ENCODE data around the gene RNF133.
"Not testable (repeated sequence)": the region's sequence is repeated elsewhere in the genome, so short reads cannot be mapped to it uniquely, and the experiment has no call there.

Gene RNF133

DNA sequence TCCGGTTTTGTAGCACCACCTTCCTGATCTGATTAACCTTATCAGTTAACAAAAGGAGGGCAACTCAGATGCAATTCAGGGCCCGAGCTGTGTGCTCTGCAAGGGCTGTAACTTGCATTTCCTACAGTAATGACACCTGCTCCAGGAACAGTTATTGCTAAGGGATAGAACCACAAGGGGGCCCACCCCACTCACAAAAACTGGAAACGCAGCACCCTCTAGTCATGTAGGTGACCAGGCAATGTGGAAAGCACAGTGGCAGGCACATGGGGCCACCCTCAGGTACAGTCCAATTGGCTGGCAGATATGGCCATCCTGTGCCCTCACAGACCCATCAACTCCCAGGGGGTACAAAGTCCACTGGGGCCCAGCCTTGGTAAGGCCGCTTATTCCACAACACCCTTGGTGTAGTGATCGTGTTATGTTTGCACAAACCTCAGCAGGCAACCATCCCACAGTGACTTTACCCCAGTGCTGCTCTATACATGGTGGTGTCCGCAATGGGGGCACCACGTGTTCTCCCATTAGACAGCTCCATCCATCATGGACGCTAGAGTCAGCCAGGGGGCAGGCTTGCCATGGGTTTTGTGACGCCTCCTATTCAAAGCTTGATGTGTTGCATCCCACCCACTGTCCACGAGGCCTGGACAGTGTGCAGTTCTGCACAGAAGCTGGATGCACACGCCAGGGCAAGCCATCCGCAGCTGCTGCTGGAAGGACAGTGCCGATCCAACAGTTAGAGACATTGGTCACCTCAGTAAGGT is 9.4 kb downstream of the RNF133 start:
- no peak for FAIRE-seq

DNA sequence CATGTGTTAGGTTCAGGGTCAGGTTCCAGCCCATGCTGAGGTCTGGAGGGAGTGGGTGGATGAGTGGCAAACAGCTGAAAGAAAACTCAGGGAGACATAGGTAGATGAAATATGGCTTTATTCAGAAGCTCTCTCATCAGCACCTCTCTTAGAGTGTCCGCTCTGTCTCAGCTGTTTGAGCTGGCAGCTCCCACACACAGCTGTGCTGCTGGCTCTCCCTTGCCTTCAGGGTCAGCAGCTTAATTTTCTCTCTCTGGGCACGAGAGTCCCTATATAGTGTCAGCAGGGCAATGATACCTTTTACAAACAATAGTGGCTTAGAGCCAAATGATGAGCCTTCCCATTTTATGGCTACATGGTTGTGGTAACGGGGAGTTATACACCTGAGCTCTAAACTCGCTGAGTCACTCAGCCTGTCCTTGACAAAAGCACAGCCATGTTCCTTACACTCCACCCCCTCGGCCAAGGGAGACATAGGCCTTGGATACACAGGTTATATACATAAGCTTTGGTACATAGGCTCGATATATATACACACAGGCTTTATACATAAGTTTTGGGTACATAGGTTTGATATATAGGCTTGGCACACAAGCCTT is 10.4 kb downstream of the RNF133 start:
- FAIRE-seq, result no peak

DNA sequence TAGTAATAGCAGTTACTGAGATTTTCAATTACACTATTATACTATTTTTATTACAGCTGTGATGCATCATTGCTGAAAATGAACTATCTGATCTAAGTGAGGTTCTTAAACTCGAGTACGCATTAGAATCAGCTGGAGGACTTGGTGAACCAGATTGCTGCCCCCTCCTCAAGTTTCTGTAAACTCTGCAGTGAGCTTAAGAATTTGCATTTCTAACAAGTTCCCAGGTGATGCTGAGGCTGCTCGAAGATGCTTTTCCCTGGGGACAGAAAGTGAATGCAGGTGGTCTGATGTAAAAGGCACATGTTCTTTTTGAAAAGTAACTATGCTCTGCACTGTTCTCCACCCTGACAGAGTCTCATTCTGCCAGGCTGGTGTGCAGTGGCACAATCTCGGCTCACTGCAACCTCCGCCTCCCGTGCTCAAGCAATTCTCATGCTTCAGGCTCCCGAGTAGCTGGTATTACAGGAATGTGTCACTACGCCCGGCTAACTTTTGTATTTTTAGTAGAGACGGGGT is 12.5 kb downstream of the RNF133 start:
- no peak for FAIRE-seq

DNA sequence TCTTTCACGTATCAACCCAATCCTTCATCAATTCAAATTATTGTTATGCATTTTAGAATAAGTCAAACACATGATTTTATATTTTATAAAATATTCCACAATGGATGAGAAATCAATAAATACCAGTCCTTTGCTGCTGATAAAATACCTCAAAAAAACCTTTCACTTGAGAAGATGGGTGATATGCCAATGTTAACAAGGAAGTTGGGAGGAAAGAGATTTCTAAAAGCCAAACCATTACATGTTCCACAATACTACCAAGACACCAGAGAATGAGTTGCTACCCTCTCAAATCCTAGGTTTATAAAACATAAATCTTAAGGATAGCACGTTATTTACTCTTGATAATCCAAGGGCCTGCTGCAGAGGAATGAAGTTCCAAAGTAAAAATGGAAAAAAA is 14.4 kb downstream of the RNF133 start:
- FAIRE-seq, result no peak

DNA sequence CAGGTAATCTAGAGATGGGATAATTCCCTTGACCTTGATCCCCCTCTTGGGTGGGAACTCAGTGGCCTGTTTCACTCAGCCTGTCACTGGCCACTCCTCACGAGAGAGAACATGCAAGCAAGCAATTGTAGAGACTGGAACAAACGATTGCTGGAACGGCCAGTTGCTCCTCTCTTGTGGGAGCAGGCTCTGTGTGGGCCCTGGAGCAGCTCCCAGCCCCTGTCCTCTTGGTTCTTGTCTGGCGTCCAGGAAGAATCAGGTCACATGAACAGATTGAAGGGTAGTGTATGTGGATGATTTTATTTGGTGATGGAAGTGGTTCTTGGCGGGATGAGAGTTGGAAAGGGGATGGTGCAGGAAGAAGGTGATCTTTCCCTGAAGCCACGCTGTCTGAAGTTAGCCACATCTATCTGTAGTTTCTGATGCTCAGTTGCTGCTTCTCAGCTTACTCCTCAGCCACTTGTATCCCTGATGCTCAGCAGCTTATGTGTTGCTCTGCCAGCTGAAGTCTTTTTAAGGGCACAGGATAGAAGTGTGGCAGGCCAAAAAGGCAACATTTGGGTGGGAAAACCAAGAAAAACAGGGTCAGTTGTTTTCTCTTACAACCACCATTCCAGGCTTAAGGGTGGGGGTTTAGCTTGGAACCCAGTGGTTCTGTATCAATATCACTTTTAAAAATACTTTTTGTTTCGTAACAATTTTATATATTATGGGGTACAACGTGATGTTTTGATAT is 15.9 kb downstream of the RNF133 start:
- no peak for FAIRE-seq

DNA sequence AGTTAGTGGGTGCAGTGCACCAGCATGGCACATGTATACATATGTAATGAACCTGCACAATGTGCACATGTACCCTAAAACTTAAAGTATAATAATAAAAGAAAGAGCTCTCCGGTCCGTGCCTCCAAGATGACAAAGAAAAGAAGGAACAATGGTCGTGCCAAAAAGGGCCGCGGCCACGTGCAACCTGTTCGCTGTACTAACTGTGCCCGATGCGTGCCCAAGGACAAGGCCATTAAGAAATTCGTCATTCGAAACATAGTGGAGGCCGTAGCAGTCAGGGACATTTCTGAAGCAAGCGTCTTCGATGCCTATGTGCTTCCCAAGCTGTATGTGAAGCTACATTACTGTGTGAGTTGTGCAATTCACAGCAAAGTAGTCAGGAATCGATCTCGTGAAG is 17.7 kb downstream of the RNF133 start:
- FAIRE-seq, result not testable (repeated sequence)

DNA sequence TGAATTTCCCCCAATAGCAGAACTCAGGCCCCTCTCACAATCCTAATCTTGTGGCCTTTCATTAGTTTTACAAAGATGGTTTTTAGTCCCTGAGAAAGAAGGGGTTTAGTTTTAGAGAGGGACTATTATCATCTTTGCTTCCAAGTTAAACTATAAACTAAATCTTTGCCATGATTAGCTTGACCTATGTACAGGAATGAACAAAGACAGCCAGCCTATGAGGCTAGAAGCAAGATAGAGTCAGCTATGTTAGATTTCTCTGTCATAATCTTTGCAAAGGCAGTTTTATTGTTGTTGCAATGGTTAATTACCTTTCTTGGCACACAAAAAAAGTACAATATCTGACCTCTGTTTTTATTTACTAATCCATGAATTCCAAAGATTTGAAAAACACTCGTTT is 19.1 kb downstream of the RNF133 start:
- no peak for FAIRE-seq

DNA sequence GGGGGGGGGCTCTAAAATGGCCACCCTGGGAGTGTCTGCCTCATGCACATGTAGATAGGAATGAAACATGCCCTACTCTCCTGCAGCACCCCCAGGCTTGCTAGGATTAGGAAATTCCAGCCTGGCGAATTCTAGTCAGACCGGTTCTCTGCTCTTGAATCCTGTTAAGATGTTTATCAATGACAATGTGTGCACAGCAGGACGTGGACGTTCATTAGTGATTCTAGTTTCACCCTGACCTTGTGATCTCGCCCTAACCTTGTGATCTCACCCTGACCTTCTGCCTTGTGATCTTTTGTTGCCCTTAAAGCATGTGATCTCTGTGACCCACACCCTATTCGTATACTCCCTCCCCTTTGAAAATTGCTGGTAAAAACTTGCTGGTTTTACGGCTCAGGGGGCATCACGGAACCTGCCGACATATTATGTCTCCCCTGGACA is 19.6 kb downstream of the RNF133 start:
- not testable (repeated sequence) for FAIRE-seq

DNA sequence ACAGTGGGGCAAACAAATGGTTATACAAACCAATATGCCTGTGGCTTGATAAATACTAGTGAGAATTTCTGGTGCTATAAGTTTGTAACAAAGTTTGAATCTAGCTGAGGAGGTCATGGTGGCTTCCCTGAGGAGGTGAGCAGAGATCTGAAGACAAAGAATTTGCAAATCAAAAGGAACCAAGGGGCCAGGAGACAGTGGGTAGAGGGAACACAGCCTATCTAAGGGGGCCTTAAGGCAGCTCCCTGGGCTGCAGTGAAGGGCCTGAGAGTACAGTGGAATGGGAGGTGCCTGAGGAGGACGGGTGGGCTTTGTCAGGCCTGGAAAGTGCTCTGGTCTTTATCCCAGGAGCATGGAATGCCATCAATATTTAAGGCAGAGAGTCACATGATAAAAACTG is 21.8 kb downstream of the RNF133 start:
- no peak for FAIRE-seq

DNA sequence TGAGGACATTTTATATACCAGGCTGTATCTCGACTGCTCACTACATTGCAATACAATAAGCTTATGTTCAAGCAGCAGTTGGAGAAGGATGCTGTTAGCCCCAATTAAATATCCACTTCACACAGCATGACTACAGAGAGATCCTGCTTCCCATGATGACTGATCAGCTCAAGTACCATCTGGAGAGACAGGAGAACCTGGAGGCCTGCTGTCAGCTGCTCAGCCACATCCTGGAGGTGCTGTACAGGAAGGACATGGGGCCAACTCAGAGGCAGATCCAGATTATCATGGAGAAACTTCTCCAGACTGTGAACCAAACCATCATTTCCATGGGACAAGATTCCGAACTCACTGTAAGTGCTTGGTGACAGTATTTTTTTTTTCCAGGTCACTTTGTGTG is 22.5 kb downstream of the RNF133 start:
- no peak for FAIRE-seq

DNA sequence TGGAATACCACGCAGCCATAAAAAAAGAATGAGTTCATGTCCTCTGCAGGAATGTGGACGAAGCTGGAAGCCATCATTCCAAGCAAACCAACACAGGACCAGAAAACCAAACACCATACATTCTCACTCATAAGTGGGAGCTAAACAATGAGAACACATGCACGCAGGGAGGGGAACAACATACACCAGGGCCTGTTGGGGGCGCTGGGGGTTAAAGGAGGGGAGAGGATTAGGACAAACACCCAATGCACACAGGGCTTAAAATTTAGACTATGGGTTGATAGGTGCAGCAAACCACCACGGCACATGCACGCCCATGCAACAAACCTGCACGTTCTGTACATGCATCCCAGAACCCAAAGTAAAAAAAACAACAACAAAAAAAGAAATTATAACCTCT is 23.3 kb downstream of the RNF133 start:
- FAIRE-seq, result no peak

DNA sequence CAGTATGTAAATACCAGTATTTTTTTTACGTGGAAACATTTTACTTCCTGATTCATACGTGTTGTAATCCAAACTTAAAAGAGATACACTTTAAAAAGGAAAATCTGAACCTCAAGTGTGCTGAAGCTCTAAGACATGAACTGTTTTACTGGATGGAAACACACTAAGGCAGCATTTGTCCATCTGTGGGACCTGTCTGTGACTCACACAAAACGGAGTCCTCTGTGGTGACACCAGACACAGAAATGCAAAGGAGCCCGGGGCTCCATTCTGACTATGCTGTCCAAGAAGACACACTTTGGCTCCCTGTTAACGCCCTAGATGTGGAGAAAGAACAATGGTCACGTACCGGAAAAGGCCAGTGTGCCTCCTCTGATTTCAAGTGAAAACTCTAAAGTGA is 23.9 kb downstream of the RNF133 start:
- FAIRE-seq, result no peak

DNA sequence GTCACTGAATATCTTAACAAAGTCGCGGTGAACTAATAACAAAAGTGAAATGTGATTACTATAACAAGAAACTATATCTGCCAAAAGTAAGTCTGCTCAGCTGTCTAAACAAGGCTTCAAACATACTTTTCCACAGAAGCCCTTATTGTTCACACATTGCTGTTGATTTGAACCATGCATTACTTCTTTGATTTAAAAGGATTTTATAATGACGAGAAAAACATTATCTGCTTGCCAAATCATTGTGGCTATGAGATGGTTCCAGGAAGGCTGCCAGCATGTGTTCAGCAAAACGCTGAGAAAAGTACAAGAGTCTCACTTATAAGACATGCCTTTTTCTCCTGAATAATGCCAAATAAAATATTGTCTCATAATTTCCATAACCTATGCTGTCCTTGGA is 24.4 kb downstream of the RNF133 start:
- FAIRE-seq, result no peak

DNA sequence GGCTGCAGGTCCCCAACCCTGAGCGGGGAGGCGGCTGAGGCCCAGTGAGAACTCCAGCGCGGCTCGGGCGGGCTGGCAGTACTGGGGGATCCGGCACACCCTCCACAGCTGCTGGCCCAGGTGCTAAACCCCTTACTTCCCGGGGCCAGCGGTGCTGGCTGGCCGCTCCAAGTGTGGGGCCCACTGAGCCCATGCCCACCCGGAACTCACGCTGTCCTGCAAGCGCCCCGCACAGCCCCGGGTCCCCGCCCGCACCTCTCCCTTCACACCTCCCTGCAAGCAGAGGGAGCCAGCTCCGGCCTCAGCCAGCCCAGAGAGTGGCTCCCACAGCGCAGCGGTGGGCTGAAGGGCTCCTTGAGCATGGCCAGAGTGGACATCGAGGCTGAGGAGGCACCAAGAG is 25.0 kb downstream of the RNF133 start:
- no peak for FAIRE-seq

DNA sequence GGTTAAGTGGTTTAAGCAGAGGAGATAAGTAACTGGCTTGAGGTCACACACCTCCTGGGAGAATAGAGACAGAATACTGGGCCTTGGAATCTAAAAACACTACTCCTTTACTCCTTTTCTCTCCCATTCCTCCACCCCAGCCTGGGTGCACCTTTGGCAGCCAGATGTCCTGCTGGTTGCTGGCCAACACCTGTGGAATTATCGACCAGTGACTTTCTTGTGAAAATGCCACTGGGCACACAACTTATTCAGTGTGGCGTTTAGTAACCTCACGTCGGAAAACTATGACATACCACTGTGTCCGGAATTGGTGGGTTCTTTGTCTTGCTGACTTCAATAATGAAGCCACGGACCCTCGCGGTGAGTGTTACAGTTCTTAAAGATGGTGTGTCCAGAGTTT is 26.4 kb downstream of the RNF133 start:
- no peak for FAIRE-seq

DNA sequence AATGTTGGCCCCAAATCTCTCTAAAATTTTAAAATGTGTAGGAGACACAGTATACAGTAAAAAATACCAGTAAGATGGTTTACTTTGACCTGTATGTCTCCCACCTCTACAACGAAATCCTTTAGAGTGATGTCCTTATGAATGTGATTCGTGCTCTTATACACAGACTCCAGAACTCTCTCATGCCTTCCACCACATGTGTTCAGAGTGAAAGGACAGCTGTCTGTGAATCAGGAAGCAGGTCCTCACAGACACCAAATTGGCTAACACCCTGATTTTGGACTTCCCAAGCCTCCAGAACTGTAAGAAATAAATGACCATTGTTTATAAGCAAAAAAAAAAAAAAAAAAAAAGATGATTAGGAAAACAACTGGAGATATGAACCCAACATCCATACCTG is 35.2 kb downstream of the RNF133 start:
- FAIRE-seq, result no peak

DNA sequence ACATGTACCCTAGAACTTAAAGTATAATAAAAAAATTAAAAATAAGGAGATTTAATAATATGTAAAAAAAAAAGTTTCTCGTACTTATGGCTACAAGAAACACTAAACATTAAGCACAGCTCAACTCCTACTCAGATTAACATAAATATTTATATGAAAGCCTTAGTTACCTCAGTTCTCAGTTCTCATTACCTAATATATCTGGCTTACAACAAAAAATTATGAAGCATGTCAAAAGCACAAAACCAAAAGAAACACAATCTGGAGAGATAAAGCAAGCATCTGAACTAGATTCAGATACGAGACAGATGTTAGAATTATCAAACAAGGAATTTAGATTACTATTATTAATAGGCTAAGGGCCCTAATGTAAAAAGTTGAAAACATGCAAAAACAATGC is 40.1 kb downstream of the RNF133 start:
- no peak for FAIRE-seq

DNA sequence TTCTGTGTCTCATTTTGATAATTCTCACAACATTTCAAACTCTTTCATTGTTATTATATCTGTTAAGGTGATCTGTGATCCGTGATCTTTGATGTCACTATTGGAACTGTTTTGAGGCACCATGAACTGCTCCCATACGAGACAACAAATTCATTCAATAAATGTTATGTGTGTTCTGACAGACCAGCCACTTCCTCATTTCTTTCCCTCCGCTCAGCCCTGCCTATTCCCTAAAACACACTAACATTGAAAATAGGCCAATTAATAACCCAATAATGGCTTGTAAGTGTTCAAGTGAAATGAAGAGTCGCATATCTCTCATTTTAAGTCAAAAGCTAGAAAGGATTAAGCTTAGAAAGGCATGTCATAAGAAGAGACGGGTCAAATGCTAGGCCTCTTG is 45.2 kb downstream of the RNF133 start:
- FAIRE-seq, result no peak

DNA sequence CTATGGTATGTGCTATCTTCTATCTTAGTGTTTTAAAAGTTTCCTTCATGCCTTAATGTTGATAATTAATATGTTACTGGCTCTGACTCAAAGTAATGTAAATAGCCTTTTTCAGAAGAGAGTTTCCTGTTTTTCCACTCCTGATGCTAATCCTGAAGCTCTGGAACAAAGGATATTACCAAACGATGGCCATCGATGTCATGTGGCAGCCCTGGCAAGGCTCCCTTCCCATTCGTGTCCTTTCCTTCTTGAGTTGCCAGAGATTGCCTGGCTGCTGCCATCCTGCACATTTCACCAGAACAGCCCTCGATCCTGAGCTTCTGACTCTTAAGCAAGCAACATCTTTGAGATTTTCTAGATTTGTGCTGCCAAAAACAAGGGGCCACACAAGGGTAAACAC is 46.0 kb downstream of the RNF133 start:
- FAIRE-seq, result no peak

DNA sequence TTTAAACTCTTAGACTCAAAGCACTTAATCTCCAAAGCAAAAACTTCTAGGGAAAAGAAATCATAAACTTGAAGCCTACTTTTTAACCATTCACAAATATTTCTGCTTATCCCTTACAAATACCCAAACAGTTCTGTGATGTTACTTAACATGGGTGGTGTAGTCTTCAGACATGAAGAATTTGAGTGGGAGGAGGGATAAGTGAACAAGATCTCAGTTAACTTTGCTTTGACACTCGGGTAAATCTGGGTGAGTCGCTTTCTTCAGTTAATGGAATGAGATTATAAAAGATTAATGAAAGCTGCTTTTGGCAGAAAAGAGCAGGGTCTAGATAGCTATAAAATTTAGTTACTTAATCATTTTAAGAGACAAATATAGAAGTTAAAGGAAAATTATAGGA is 47.5 kb downstream of the RNF133 start:
- FAIRE-seq, result no peak
